Trophoblast cell (in vitro differentiated cells and primary cell): ENCODE data around the gene PHIP.

Experiments used
- DNase-seq, 2 donors: peaks; one replicate each; pipeline ENCODE4 v3.0.0-alpha.2; 2016
- H2AFZ ChIP-seq: 2 replicates; pipeline ENCODE4 v1.6.1; 2013; ENCODE audit warnings: low read length, moderate library complexity, mild to moderate bottlenecking; ENCODE audit not compliant: insufficient read depth, poor library complexity
- H2AK5ac ChIP-seq: 2 replicates; pipeline ENCODE4 v1.6.1; 2013; ENCODE audit warnings: mild to moderate bottlenecking, low read length
- H2BK120ac ChIP-seq: 2 replicates; pipeline ENCODE4 v1.6.1; 2013; ENCODE audit warnings: low read length, mild to moderate bottlenecking, moderate library complexity; ENCODE audit not compliant: insufficient read depth, poor library complexity
- H2BK12ac ChIP-seq: 2 replicates; pipeline ENCODE4 v1.6.1; 2013; ENCODE audit warnings: mild to moderate bottlenecking, low read length, moderate library complexity
- H2BK5ac ChIP-seq: 2 replicates; pipeline ENCODE4 v1.6.1; 2013; ENCODE audit warnings: low read length, low read depth, moderate library complexity, mild to moderate bottlenecking; ENCODE audit not compliant: poor library complexity
- H3K14ac ChIP-seq: 2 replicates; pipeline ENCODE4 v1.6.1; 2013; ENCODE audit warnings: mild to moderate bottlenecking, low read length
- H3K18ac ChIP-seq: 2 replicates; pipeline ENCODE4 v1.6.1; 2013; ENCODE audit warnings: mild to moderate bottlenecking, low read length
- H3K23ac ChIP-seq: 2 replicates; pipeline ENCODE4 v1.6.1; 2013; ENCODE audit warnings: low read length
- H3K27ac ChIP-seq: 2 replicates; pipeline ENCODE4 v1.5.1; 2013; ENCODE audit warnings: low read depth, mild to moderate bottlenecking, inconsistent platforms, low read length, moderate library complexity
- H3K27me3 ChIP-seq: 2 replicates; pipeline ENCODE4 v1.6.1; 2013; ENCODE audit warnings: inconsistent platforms, mild to moderate bottlenecking, low read length, moderate library complexity; ENCODE audit not compliant: insufficient read depth
- H3K36me3 ChIP-seq, 2 experiments: 1 replicate in 1 of 2; 2 replicates in 1 of 2; pipeline ENCODE4 v1.6.1; 2013; ENCODE audit warnings: low read length in 2 of 2, mild to moderate bottlenecking in 2 of 2, moderate library complexity in 1 of 2; ENCODE audit not compliant: insufficient read depth in 2 of 2, control insufficient read depth in 1 of 2
- H3K4ac ChIP-seq: 2 replicates; pipeline ENCODE4 v1.6.1; 2013; ENCODE audit warnings: low read depth, mild to moderate bottlenecking, low read length, moderate library complexity
- H3K4me1 ChIP-seq, 2 experiments: 1 replicate in 1 of 2; 2 replicates in 1 of 2; pipeline ENCODE4 v1.6.1; 2013; ENCODE audit warnings: low read length in 2 of 2, mild to moderate bottlenecking in 2 of 2, moderate library complexity in 1 of 2; ENCODE audit not compliant: insufficient read depth in 2 of 2, control insufficient read depth in 1 of 2
- H3K4me2 ChIP-seq: 2 replicates; pipeline ENCODE4 v1.6.1; 2013; ENCODE audit warnings: inconsistent platforms, mild to moderate bottlenecking, low read length, moderate library complexity
- H3K4me3 ChIP-seq: 2 replicates; pipeline ENCODE4 v1.5.1; 2013; ENCODE audit warnings: mild to moderate bottlenecking, low read depth, low read length, inconsistent platforms
- H3K79me1 ChIP-seq: one replicate; pipeline ENCODE4 v1.6.1; 2013; ENCODE audit warnings: low read length
- H3K79me2 ChIP-seq: 2 replicates; pipeline ENCODE4 v1.6.1; 2013; ENCODE audit warnings: low read length, mild to moderate bottlenecking; ENCODE audit not compliant: control insufficient read depth, insufficient read depth, poor library complexity
- H3K9ac ChIP-seq: 2 replicates; pipeline ENCODE4 v1.6.1; 2013; ENCODE audit warnings: mild to moderate bottlenecking, low read length
- H3K9me3 ChIP-seq: 2 replicates; pipeline ENCODE4 v1.6.1; 2013; ENCODE audit warnings: low read depth, mild to moderate bottlenecking, control low read depth, inconsistent platforms, low read length; ENCODE audit not compliant: insufficient read depth
- H4K12ac ChIP-seq: 2 replicates; pipeline ENCODE4 v1.6.1; 2013; ENCODE audit warnings: low read depth, mild to moderate bottlenecking, low read length, moderate library complexity
- H4K8ac ChIP-seq: 2 replicates; pipeline ENCODE4 v1.6.1; 2013; ENCODE audit warnings: low read depth, mild to moderate bottlenecking, low read length, moderate library complexity
- H4K91ac ChIP-seq: one replicate; pipeline ENCODE4 v1.6.1; 2013; ENCODE audit warnings: low read depth, mild to moderate bottlenecking, low read length, moderate library complexity
- WGBS: extraction: QIAGEN DNeasy Blood & Tissue Kit; methylation state at CpG from one replicate; pipeline ENCODE4 v1.1.7; 2013; ENCODE audit warnings: missing lambda C conversion rate; ENCODE audit not compliant: insufficient read length, insufficient coverage; ENCODE audit errors: extremely low coverage; 5-methylcytosine and 5-hydroxymethylcytosine counted together

The PHIP gene

DNA sequence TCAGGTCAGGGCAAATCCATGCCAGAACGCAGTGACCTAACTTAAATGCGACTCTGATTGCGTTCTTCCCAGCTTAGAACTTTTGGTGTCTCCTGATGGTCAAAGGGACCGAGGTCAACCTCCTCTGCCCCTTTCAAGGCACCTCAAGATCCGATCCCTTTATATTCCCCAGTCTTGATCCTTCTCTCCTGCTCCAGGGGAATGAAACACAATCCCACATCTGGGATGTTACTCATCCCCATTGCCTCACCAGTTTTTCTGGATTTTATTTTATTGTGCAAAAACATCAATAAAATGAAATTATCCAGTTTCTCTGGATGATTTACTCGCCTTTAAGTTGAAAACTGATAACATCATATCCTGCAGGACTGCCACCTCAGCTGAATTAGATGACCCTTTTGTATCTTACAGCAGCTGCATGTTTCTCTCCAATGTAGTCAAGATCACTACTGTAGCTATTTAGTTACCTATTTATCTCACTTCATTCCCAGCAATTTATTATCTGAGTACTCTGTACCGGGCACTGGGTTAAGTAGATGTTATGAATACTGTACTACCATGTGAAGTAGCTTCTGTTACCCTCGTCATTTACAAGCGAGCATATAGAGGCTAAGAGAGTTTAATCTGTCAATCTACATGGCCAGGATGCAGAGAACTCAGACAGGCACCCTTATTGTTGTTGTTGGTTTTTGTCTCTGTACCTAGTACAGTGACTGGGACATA, 166.7 kb downstream of the PHIP start:
- Histone ChIP-seq H3K4me3 (no peak overlapping the region), H3K4me2 (peak overlapping the region; percentile 80), H2AK5ac (no peak overlapping the region), H3K27me3 (no peaks in the 10 kb centered on the region), H4K12ac (no peak overlapping the region), H3K36me3 (no peaks in the 10 kb centered on the region), H3K4me1 (peaks cover 0 to 8% of the 10 kb centered on the region in 2 experiments), H2BK12ac (no peak overlapping the region), H3K9me3 (peaks cover 4% of the 10 kb centered on the region), H3K9ac (no peak overlapping the region), H3K4ac (no peak overlapping the region), H2AFZ (peak overlapping the region; percentile 12), H3K18ac (no peak overlapping the region), H2BK5ac (no peak overlapping the region), H3K79me1 (no peaks in the 10 kb centered on the region), H3K79me2 (no peaks in the 10 kb centered on the region), H4K91ac (no peak overlapping the region), H3K14ac (no peak overlapping the region), H2BK120ac (no peak overlapping the region), H3K27ac (no peak overlapping the region), H3K23ac (no peak overlapping the region), H4K8ac (no peak overlapping the region)
- no CpG with 5 or more reads among the region's 9 CpGs for WGBS
- DNase-seq: no peak

GRCh38 chr6:78910591-78911171, 167.4 kb downstream of the PHIP start:
- no peak overlapping the region for H3K4ac ChIP-seq
- H3K4me3 ChIP-seq: peak overlapping the region; percentile 75
- no peaks in the 10 kb centered on the region for H3K79me2 ChIP-seq
- H3K18ac ChIP-seq: no peak overlapping the region
- no peak overlapping the region for H3K23ac ChIP-seq
- DNase-seq: peak in 1 of 2 donors; percentile 33
- H3K79me1 ChIP-seq: no peaks in the 10 kb centered on the region
- no peak overlapping the region for H2BK5ac ChIP-seq
- no peaks in the 10 kb centered on the region for H3K27me3 ChIP-seq
- no CpG with 5 or more reads among the region's 49 CpGs for WGBS
- H4K8ac ChIP-seq: no peak overlapping the region
- peaks cover 0 to 8% of the 10 kb centered on the region in 2 experiments for H3K4me1 ChIP-seq
- no peak overlapping the region for H2BK120ac ChIP-seq
- no peak overlapping the region for H3K9ac ChIP-seq
- H3K14ac ChIP-seq: no peak overlapping the region
- H4K12ac ChIP-seq: no peak overlapping the region
- H3K27ac ChIP-seq: no peak overlapping the region
- no peak overlapping the region for H2AK5ac ChIP-seq
- no peak overlapping the region for H4K91ac ChIP-seq
- no peak overlapping the region for H2BK12ac ChIP-seq
- H3K9me3 ChIP-seq: peaks cover 4% of the 10 kb centered on the region
- H2AFZ ChIP-seq: peak overlapping the region; percentile 12
- H3K4me2 ChIP-seq: peak overlapping the region; percentile 80
- no peaks in the 10 kb centered on the region for H3K36me3 ChIP-seq

- Histone ChIP-seq H2BK5ac (no peak overlapping the region), H3K4ac (no peak overlapping the region), H3K4me1 (peaks cover 0 to 8% of the 10 kb centered on the region in 2 experiments), H3K9me3 (peaks cover 4% of the 10 kb centered on the region), H3K79me2 (no peaks in the 10 kb centered on the region), H3K36me3 (no peaks in the 10 kb centered on the region), H2BK12ac (no peak overlapping the region), H3K18ac (no peak overlapping the region), H3K79me1 (no peaks in the 10 kb centered on the region), H3K9ac (no peak overlapping the region), H2AFZ (no peak overlapping the region), H3K4me3 (no peak overlapping the region), H3K4me2 (no peak overlapping the region), H3K23ac (no peak overlapping the region), H3K27ac (no peak overlapping the region), H4K12ac (no peak overlapping the region), H3K27me3 (no peaks in the 10 kb centered on the region), H4K91ac (no peak overlapping the region), H4K8ac (no peak overlapping the region), H2AK5ac (no peak overlapping the region), H2BK120ac (no peak overlapping the region), H3K14ac (no peak overlapping the region)
- no peak for DNase-seq
- no CpG with 5 or more reads among the region's 10 CpGs for WGBS
Observed at GRCh38 chr6:78910010-78910409, 168.0 kb downstream of the PHIP start.

- Histone ChIP-seq H3K9me3 (peaks cover 4% of the 10 kb centered on the region), H2AK5ac (no peak overlapping the region), H3K4me1 (peaks cover 0 to 8% of the 10 kb centered on the region in 2 experiments), H3K27ac (no peak overlapping the region), H2AFZ (no peak overlapping the region), H3K18ac (no peak overlapping the region), H3K14ac (no peak overlapping the region), H3K79me2 (no peaks in the 10 kb centered on the region), H2BK12ac (no peak overlapping the region), H2BK5ac (no peak overlapping the region), H3K9ac (no peak overlapping the region), H4K91ac (no peak overlapping the region), H3K79me1 (no peaks in the 10 kb centered on the region), H3K36me3 (no peaks in the 10 kb centered on the region), H4K12ac (no peak overlapping the region), H3K4me2 (no peak overlapping the region), H3K4ac (no peak overlapping the region), H3K23ac (no peak overlapping the region), H4K8ac (no peak overlapping the region), H3K27me3 (no peaks in the 10 kb centered on the region), H3K4me3 (no peak overlapping the region), H2BK120ac (no peak overlapping the region)
- no peak for DNase-seq
- WGBS: no CpG with 5 or more reads among the region's 3 CpGs
Observed at GRCh38 chr6:78909391-78909790, 168.7 kb downstream of the PHIP start.
